GDM1 (cell line): Measurements from ENCODE around the gene CEPT1.
A peak's percentile ranks its signal among the peaks of the same experiment; 100 is the strongest.
"Not testable (repeated sequence)": the region's sequence is repeated elsewhere in the genome, so short reads cannot be mapped to it uniquely, and the experiment has no call there.

Source experiments
- DNase-seq: peaks from one replicate; lab custom pipeline; 2025; lab: John Stamatoyannopoulos, UW

Gene CEPT1

GRCh38 chr1:111139956-111140679, at the start of gene CEPT1, which contains the start of gene DRAM2:
Gene CEPT1, plus strand, starts transcription at chr1:111140223. Its CDS starts 7,492 bp downstream, at chr1:111147715.
Gene DRAM2, minus strand, starts transcription at chr1:111140093. Its CDS starts 8,539 bp downstream, at chr1:111131554.
- peak; percentile 89 for DNase-seq

- DNase-seq = not testable (repeated sequence)
Measured at GRCh38 chr1:111095421-111095820, 44.6 kb upstream of the CEPT1 start.

DNA sequence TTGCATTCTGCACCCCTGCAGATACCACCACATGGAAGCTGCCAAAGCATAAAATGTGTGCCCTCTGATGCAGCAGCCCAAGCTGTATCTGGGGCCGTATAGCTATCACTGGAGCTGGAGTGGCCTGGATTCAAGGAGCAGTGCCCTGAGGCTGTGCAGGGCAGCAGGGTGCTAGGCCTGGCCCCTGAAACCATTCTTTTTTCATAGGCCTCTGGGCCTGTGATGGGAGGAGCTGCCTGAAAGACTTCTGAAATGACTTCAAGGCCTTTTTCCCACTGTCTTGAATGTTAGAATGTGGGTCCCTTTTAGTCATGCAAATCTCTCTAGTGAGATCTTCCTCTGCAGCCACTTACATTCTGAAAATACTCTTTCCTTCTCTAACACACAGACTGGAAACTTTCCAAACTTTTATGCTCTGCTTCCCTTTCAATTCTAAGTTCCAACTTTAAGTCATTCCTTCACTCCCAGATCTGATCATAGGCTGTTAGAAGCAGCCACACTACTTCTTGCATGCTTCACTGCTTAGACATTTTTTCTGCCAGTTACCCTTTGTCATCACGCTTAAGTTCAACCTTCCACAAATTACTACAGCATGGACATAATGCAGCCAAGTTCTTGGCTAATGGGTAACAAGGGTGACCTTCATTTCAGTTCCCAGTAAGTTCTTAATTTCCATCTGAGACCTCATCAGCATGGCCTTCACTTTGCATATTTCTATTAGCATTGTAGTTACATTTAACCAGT, 42.5 kb upstream of the CEPT1 start:
- DNase-seq = no peak

GRCh38 chr1:111099289-111099688, 40.7 kb upstream of the CEPT1 start:
- DNase-seq = no peak

DNA sequence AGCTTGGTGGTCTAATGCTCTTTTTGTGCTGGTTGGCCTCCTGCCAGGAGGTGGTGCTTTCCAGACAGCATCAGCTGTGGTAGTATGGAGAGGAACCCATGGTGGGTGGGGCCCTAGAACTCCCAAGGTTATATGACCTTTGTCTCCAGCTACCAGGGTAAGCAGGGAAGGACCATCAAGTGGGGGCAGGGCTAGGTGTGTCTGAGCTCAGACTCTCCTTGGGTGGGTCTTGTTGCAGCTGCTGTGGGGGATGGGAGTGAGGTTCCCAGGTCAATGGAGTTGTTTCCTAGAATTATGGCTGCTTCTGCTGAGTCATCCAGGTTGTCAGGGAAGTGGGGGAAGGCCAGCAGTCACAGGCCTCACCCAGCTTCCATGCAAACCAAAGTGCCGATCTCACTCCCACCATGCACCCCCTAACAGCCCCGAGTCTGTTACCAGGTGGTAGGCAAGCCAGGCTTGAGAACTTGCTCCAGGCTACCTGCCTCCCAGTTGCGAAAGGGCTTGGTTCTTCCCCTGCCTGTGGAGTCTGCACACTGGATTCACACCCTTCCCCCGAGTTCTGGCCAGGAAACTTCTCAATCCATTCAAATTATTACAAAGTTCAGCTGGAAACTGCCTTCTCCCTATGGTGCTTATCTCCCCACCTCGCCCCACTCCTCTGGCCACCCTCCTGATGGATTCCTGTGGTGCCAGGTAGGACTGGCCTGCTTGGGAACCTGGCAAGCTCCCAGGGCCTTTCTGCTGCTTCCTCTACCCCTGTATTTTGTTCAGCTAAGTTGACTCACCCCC, 38.0 kb upstream of the CEPT1 start:
- no peak for DNase-seq

GRCh38 chr1:111104981-111105380, 35.0 kb upstream of the CEPT1 start:
- DNase-seq = no peak

DNA sequence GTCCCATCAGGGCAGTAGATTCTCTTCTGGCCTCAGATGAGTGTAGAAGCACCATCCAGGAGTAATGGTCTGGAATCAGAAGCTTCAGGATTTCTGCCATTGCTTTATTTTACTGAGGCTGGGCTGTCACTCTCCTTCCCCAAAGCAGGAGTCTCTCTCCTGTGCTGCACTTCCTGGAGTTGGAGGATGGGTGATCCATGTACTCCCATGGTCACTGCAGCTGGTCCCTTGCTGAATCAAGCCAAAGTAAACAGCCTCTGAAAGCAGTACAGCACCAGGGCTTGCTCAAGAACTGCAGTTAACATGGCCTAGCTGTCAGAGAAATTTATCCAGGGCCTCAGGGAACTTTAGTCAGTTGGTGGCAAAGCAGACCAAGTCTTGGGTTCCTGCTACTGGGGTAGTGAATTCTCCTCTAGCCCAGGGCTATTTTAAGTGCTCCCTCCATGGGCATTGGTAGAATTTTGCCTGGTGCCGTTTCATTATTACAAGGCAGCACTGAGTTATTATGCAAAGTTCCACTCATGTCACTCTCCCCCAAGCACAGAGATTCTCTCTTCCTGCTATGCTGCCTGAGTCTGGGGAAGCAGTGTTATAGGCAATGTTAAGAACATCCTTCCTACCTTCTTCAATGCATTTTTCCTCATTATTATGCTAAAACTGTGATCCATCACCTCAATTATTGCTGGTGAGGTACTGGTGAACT, 29.7 kb upstream of the CEPT1 start:
- DNase-seq = no peak

- DNase-seq = no peak
Measured at GRCh38 chr1:111116496-111116895, 23.5 kb upstream of the CEPT1 start.

- no peak for DNase-seq
Measured at GRCh38 chr1:111126354-111126753, 13.7 kb upstream of the CEPT1 start.

DNA sequence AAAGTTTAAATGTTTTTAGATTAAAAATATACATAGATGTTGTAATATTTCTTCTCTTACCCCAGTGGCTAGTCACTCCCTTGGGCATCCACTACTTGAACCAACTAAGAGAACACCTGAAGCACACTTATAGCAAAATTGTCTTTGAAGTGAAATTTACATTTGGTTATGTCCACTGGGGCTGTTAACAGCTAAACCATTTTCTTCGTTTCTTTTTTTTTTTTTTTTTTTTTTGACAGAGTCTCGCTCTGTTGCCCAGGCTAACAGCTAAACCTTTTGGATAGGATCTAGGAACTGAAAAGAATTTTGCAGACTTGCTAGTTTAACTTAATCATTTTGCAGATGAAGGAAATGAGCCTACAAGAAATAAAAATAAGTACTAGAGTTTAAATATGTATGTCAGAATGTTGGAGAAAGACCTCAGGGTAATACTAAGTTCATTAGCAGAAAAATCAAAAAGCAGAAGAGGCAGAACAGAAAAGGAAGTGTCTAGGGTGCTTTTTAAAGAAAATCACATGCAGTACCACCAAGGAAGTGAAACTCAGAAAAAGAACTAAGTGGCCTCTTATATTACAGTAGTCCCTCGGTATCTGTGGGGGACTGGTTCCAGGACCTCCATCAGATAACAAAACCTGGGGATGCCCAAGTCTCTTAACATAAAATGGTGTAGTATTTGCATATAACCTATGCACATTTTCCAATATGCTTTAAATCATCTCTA, 11.9 kb upstream of the CEPT1 start:
- no peak for DNase-seq

- DNase-seq = no peak
Measured at GRCh38 chr1:111129376-111129775, 10.6 kb upstream of the CEPT1 start.

DNA sequence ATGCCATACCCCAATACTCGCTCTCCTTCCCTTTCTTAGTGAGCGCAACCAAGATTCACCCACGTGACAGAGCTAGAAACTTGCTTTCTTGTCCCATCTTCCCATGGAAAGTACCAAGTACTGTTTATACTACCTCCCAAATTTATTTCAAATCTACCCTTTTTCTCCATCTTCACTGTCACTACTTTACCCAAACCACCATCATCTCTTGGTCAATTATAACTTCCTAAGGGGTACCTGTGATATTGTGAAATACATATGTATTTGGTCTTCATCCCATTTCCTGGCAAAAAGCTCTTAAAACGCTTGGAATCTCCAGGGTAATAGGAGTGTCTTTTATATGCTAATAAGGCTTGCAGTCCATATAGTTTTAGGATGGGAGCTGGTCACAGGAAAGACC, 8.3 kb upstream of the CEPT1 start:
- DNase-seq = no peak

- DNase-seq = no peak
Measured at GRCh38 chr1:111133866-111134265, 6.2 kb upstream of the CEPT1 start.

DNA sequence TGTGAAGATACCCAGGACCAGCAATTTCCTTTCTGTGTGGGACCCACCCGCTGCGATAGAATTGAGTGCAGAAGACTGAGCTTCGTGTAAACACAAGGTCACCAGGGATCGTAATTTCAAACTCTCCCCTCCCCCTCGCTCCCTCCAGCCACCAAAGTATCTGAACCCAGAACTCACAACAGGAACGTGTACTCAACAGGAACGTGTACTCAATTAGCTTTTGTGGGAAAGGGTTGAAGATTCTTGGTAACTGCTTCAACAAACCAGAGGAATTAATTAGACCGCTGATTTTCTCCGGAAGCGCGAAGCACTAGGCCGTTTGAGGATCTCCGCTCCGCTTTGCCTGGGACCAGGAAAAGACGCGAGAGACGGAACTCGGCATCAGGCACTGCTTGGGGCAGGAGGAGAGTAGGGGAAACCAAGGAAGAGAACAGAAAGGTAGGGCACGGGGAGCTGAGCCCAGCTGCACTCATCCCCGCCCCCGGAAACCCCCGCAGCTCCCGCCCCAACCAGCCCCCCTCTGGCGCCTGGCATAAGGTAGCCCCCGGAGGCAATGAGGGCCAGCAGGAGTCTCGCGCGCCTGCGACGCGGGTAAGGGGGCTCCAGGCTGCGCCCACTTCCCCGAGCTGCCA, 583 bp upstream of the CEPT1 start:
- DNase-seq = peak; percentile 30

GRCh38 chr1:111140680-111140967, 601 bp downstream of the CEPT1 start:
- no peak for DNase-seq

DNA sequence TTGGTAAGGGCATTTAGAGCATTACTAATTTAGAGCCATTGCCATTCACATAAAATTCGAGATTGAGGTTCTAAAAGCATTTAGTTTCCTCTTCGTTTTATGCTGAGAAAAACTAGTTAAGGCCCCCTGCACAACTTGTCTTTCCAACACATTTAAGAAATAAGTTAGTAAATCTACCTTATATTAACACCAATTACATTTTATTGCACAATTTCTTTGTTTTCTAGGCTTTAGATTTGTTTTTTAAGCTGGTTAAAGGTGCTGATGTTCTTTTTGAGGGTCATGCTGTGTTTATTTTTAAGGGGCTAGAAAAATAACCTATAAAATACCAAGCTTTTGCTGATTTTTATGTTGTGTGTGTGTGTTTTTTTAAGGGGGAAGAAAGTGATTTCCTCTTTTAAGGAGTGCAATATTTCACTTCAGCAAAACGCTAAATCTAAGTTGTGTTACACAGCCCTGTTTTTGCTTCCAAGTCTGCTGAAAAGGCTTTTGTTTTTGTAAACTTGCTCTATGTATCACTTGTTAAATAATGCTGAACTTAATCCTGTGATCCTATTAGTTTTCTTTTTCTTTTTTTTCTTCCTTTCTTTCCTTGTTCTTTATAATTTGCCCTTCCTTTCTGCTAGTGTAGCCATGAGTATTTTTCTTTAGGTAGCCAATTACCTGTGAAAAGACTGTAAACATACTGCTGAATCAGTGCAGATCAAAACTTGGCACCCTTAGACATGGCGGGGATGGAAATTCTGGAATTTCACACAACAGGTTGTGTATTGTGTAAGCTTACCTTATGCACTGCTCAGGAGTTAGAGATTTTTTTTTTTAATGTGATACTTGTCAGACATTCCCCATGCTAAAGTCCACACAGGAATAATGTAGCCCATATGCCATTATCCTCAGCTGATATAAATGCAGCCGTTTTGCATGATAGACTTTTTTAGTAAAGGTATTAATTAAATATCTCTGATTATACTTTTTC, 1.5 kb downstream of the CEPT1 start:
- no peak for DNase-seq

DNA sequence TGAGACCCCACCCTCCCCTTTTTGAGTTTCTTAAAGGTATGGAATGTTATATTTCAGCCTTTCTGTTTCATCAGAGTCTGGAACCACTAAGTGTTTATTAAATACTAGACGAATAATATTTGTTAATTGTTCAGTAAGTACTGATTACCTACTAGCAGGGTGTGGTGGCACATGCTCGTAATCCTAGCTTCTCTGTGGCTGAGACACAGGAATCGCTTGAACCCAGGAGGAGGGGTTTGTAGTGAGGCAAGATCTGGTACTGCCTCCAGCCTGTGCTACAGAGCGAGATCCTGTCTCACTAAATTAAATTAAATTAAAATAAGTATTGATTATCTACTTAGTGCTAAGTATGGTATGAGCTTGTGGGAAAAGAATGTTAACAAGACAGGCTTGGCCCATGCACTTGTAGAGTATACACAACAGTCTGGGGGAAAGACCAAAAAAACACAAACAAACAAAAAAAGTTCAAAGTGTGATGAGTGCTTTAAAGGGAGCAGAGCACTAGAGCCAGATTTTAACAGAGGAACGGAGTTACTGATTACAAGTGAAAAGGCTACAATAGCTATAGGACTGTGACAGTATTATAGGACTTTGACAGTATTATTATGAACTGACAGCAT, 2.4 kb downstream of the CEPT1 start:
- DNase-seq = no peak

DNA sequence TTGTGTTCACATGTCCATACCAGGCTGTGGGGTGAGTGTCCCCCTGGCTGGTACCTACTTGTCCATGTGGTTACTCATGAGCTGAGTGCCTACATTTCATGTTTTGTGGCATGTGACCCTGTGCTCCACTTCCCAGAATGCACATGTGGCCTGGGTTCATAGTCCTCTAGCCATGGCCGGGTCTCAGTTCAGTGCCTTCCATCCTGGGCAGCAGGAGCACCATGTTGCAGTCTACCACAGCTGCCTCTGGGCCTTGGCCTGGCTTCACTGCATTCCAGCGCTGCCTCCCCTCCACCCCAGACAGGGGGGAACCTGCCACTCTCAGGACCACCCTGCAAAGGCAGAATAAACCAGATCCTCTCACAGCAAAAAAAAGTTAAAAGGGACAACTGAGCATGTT, 5.5 kb downstream of the CEPT1 start:
- DNase-seq = no peak
